Measurements from ENCODE around the gene SIX3. TPM values are rescaled to one million over a fixed set of nuclear protein-coding genes. Genes with fewer than 3 reads are reported as not detected.

SIX3 gene
- total and polyA plus RNA-seq, 2 donors (not counting 3 experiments of a cell fraction or from before 2014, with no cell fraction given), result not detected

DNA sequence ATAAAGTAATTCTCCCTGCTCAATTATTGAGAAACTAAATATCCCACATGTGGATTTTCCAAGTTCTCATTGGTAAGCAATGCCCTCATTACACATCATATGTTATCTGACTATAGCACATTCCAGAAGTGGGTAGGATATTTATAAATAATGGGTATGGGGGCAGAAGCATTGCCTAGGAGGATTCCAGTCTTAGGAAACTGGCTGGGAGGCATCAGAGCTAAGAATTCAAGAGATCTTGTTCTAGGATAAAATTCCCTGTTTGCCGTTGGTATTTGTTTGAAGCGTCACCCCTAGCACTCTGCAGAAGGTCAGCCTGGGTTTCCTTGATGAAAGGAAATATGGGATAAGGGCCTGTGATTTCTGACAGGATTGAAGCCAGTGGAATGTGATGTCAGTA, 47.7 kb downstream of the SIX3 start:
- FAIRE-seq, result no peak
- no peaks in the 10 kb centered on the region for H3K4me1 ChIP-seq (ENCODE audit: control insufficient read depth, extremely low read depth, insufficient read depth, low read length)
- no peak for DNase-seq (ENCODE audit: low read depth, low spot score)
- no peak overlapping the region for H3K27ac ChIP-seq (ENCODE audit: insufficient read depth, low read depth, low read length)
- no TSS peak for BruUV-seq (replicated peaks)
- CTCF ChIA-PET, result interaction anchor here (1.8 kb wide), 1 partner anchor 10 kb away, joined by 4 read pairs; no protein-coding TSS in a partner anchor
- H3K9ac ChIP-seq (replicated peaks; ENCODE audit: extremely low read depth, insufficient read depth, low read length), result no peak overlapping the region
- no peak overlapping the region for H2AFZ ChIP-seq (ENCODE audit: low read depth, low read length)
- intact Hi-C loops (cut with micrococcal nuclease) (no loop called here), dilution Hi-C loops (cut with MboI; ENCODE audit: extremely low pct_ligation_motif_present, low sequenced_read_pairs) (no loop called here)
- H3K36me3 ChIP-seq (ENCODE audit: control insufficient read depth in 2 of 2, extremely low read depth in 1 of 2, insufficient read depth in 2 of 2, low read length in 2 of 2), result no peaks in the 10 kb centered on the region
- no peaks in the 10 kb centered on the region for H3K9me1 ChIP-seq (replicated peaks; ENCODE audit: control insufficient read depth, extremely low read depth, insufficient read depth, low read length)
- peaks cover 28 to 53% of the 10 kb centered on the region in 2 experiments for H3K27me3 ChIP-seq (ENCODE audit: control insufficient read depth in 2 of 2, insufficient read depth in 2 of 2, low read length in 2 of 2)
- no peaks in the 10 kb centered on the region for H3K9me3 ChIP-seq (replicated peaks; ENCODE audit: control insufficient read depth, insufficient read depth, low read length)
- no peak overlapping the region for H3K4me2 ChIP-seq (ENCODE audit: insufficient read depth, low read length)
- no peak for TF ChIP-seq POLR2A (IDR thresholded peaks at IDR 0.05; ENCODE audit: low read depth, low read length)
- TF ChIP-seq, protein P1, sequence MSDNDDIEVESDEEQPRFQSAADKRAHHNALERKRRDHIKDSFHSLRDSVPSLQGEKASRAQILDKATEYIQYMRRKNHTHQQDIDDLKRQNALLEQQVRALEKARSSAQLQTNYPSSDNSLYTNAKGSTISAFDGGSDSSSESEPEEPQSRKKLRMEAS (IDR thresholded peaks at IDR 0.05; ENCODE audit: insufficient read depth, insufficient read length), result no peak
- no peak for TF ChIP-seq POLR2AphosphoS5 (IDR thresholded peaks at IDR 0.05; ENCODE audit: insufficient read depth, low read depth, low read length)
- no peak for TF ChIP-seq GATA2 (IDR thresholded peaks at IDR 0.05; ENCODE audit: insufficient read depth, insufficient read length, low read depth, low read length)
- no peak for TF ChIP-seq EZH2 (IDR thresholded peaks at IDR 0.05; ENCODE audit: borderline replicate concordance, low read depth, low read length, severe bottlenecking)
- no peak for TF ChIP-seq JUN (IDR thresholded peaks at IDR 0.05; ENCODE audit: borderline replicate concordance, insufficient read depth, insufficient read length, low read depth)
- no peak overlapping the region for H3K4me3 ChIP-seq (replicated peaks in 1 of 3; ENCODE audit: insufficient read depth in 1 of 3, low read depth in 1 of 3, low read length in 3 of 3)
- H4K20me1 ChIP-seq (replicated peaks; ENCODE audit: control insufficient read depth, extremely low read depth, insufficient read depth, low read length), result no peaks in the 10 kb centered on the region
- no peaks in the 10 kb centered on the region for H3K79me2 ChIP-seq (ENCODE audit: control insufficient read depth, insufficient read depth, low read length)
- POLR2A ChIA-PET, result no interaction called here

DNA sequence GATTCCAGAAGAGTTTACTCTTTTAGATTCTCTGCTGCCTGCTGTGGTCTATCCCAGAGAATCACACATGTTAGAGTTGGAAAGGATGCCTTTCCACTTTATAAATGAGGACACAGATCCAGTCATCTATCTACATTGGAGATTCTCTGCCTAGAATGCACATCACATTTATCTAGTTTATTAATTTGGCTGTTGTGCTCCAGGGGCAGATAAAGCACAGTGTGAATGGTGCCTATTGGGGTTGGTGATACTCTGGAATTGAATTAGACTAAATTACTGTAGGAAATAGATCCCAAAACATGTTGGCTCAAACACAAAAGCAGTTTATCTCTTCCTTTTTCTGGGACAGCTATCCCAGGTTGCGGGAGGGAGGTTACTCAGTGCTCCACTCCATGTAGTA, 52.9 kb downstream of the SIX3 start:
- FAIRE-seq (no peak), DNase-seq (ENCODE audit: low read depth, low spot score) (no peak)
- CTCF ChIA-PET, result no interaction called here
- no peaks in the 10 kb centered on the region for H3K9me3 ChIP-seq (replicated peaks; ENCODE audit: control insufficient read depth, insufficient read depth, low read length)
- H3K9me1 ChIP-seq (replicated peaks; ENCODE audit: control insufficient read depth, extremely low read depth, insufficient read depth, low read length), result no peaks in the 10 kb centered on the region
- no peak overlapping the region for H3K4me3 ChIP-seq (replicated peaks in 1 of 3; ENCODE audit: insufficient read depth in 1 of 3, low read depth in 1 of 3, low read length in 3 of 3)
- POLR2A ChIA-PET, result no interaction called here
- H3K36me3 ChIP-seq (ENCODE audit: control insufficient read depth in 2 of 2, extremely low read depth in 1 of 2, insufficient read depth in 2 of 2, low read length in 2 of 2), result no peaks in the 10 kb centered on the region
- no TSS peak for BruUV-seq (replicated peaks)
- no peak overlapping the region for H3K9ac ChIP-seq (replicated peaks; ENCODE audit: extremely low read depth, insufficient read depth, low read length)
- H3K79me2 ChIP-seq (ENCODE audit: control insufficient read depth, insufficient read depth, low read length), result no peaks in the 10 kb centered on the region
- no peak overlapping the region for H3K27ac ChIP-seq (ENCODE audit: insufficient read depth, low read depth, low read length)
- TF ChIP-seq EZH2 (IDR thresholded peaks at IDR 0.05; ENCODE audit: borderline replicate concordance, low read depth, low read length, severe bottlenecking) (no peak), FOS (IDR thresholded peaks at IDR 0.05; ENCODE audit: borderline replicate concordance, insufficient read depth, low read length) (no peak), MYC (IDR thresholded peaks at IDR 0.05; ENCODE audit: low read depth, low read length) (no peak), GATA2 (IDR thresholded peaks at IDR 0.05; ENCODE audit: insufficient read depth, insufficient read length, low read depth, low read length) (no peak), POLR2AphosphoS5 (IDR thresholded peaks at IDR 0.05; ENCODE audit: insufficient read depth, low read depth, low read length) (no peak), POLR2A (IDR thresholded peaks at IDR 0.05; ENCODE audit: low read depth, low read length) (no peak), JUN (IDR thresholded peaks at IDR 0.05; ENCODE audit: borderline replicate concordance, insufficient read depth, insufficient read length, low read depth) (no peak)
- TF ChIP-seq, protein P2, sequence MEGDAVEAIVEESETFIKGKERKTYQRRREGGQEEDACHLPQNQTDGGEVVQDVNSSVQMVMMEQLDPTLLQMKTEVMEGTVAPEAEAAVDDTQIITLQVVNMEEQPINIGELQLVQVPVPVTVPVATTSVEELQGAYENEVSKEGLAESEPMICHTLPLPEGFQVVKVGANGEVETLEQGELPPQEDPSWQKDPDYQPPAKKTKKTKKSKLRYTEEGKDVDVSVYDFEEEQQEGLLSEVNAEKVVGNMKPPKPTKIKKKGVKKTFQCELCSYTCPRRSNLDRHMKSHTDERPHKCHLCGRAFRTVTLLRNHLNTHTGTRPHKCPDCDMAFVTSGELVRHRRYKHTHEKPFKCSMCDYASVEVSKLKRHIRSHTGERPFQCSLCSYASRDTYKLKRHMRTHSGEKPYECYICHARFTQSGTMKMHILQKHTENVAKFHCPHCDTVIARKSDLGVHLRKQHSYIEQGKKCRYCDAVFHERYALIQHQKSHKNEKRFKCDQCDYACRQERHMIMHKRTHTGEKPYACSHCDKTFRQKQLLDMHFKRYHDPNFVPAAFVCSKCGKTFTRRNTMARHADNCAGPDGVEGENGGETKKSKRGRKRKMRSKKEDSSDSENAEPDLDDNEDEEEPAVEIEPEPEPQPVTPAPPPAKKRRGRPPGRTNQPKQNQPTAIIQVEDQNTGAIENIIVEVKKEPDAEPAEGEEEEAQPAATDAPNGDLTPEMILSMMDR (IDR thresholded peaks at IDR 0.05; ENCODE audit: extremely low read depth in 1 of 2, insufficient read depth in 1 of 2, low read depth in 1 of 2, low read length in 2 of 2), result no peak
- TF ChIP-seq, protein P1 (IDR thresholded peaks at IDR 0.05; ENCODE audit: insufficient read depth, insufficient read length), result no peak
- H4K20me1 ChIP-seq (replicated peaks; ENCODE audit: control insufficient read depth, extremely low read depth, insufficient read depth, low read length), result no peaks in the 10 kb centered on the region
- H3K4me1 ChIP-seq (ENCODE audit: control insufficient read depth, extremely low read depth, insufficient read depth, low read length), result no peaks in the 10 kb centered on the region
- H3K27me3 ChIP-seq (ENCODE audit: control insufficient read depth in 2 of 2, insufficient read depth in 2 of 2, low read length in 2 of 2), result peaks cover 64 to 91% of the 10 kb centered on the region in 2 experiments
- dilution Hi-C loops (cut with MboI; ENCODE audit: extremely low pct_ligation_motif_present, low sequenced_read_pairs), result no loop called here
- H2AFZ ChIP-seq (ENCODE audit: low read depth, low read length), result no peak overlapping the region
- H3K4me2 ChIP-seq (ENCODE audit: insufficient read depth, low read length), result no peak overlapping the region
- intact Hi-C loops (cut with micrococcal nuclease), result no loop called here
